ENCODE measurements around the gene ADAMTSL4. TPM values are rescaled to one million over a fixed set of nuclear protein-coding genes. Genes with fewer than 3 reads are reported as not detected.
A peak's percentile ranks its signal among the peaks of the same experiment; 100 is the strongest.
"Not testable (repeated sequence)": the region's sequence is repeated elsewhere in the genome, so short reads cannot be mapped to it uniquely, and the experiment has no call there.

The ADAMTSL4 gene
- total RNA-seq, 8 experiments from 2014 or later = 0.75 to 45.8 (median 4.9) TPM

DNA sequence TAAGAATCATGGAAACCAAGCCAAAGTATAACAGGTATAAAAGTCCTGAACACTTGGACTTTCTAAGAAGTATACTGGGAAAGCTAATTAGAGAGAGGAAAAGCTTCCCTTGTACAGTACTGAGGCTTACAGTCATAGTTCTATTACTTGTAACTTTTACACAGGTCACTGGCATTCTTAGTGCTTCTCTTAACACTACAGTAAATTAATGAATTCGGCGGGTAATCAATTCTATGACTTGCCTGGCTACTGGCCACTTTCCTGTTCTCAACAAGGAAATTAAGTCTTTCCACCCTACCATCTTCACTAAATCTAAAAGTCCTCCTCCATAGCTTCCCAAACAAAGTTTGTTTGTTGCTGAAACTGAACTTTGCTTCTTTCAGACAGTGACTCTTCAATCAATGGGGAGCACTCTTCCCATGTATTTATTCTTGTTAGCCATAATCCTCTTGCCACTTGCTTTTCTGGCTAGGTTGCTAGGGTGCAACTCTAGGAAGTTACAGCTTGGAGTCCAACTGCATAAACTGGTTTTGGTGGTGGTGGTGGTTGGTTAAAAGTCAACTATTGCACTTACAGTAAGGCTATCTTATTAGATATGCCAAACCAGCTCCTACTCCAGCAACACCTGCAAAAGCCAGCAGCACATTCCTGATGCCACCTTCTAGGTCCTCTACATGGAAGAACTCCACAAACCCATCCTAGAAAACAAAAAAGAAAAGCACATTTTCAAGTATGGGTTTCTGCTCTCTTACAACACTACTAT, 27.8 kb downstream of the ADAMTSL4 start:
- 0 to 38% (median 12%) methylated on average over 2 of the region's 2 CpGs; no CpG with 5 or more reads in 1 of the 10 experiments for WGBS, 10 experiments
- Histone ChIP-seq H3K27ac (no peak overlapping the region), H3K4me1 (replicated peaks in 1 of 2) (peaks cover 20 to 24% of the 10 kb centered on the region in 2 donors), H3K4me3 (peak overlapping the region; percentile 72 to 96 (median 84))
- in situ Hi-C loops (cut with MboI; ENCODE audit: low pct_unique_long_range_greater_than_20kb in 2 of 9, low sequenced_read_pairs in 9 of 9, unreplicated experiment in 9 of 9) = no loop called here
- no peak for ATAC-seq (replicated peaks in 6 of 8)

DNA sequence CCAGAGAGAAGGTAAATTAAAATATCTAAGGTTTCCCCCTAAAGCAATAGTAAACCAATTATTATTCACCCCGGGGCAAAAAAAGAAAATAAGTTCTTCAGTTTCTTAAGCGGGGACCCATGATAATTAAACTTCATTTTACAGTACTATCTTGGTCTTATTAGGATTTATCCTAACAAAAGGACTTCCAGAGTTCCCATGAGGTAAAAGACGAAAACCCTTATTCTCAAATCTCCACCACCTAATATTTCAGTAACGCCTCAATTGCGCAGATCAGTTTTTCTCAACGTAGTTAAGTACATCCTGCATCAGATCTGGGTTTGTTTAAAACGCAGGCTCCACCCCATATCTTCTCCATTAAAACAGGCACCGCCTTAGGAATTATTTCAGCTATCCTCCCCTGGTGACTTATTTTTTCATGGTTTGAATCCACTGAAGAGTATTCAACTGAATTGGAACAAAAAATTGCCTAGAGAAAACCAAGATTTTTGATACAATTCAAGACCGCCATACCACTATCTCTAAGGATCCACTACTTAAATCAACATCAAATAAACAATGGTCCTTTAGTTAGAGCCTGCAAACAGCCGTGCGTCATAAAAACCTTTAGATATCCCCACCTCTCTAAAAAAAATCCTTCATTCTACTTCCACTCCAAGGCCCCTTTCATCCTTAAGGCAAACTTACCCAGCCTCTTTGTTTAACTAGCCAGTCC, 28.5 kb downstream of the ADAMTSL4 start:
- ATAC-seq (replicated peaks in 6 of 8) = no peak
- Histone ChIP-seq H3K27ac (peak overlapping the region; percentile 97), H3K4me3 (peak overlapping the region; percentile 72 to 96 (median 84)), H3K4me1 (replicated peaks in 1 of 2) (peaks cover 20 to 24% of the 10 kb centered on the region in 2 donors)
- in situ Hi-C loops (cut with MboI; ENCODE audit: low pct_unique_long_range_greater_than_20kb in 2 of 9, low sequenced_read_pairs in 9 of 9, unreplicated experiment in 9 of 9) = no loop called here
- WGBS, 10 experiments = 0 to 10% (median 1%) methylated on average over 2 to 11 of the region's 11 CpGs

DNA sequence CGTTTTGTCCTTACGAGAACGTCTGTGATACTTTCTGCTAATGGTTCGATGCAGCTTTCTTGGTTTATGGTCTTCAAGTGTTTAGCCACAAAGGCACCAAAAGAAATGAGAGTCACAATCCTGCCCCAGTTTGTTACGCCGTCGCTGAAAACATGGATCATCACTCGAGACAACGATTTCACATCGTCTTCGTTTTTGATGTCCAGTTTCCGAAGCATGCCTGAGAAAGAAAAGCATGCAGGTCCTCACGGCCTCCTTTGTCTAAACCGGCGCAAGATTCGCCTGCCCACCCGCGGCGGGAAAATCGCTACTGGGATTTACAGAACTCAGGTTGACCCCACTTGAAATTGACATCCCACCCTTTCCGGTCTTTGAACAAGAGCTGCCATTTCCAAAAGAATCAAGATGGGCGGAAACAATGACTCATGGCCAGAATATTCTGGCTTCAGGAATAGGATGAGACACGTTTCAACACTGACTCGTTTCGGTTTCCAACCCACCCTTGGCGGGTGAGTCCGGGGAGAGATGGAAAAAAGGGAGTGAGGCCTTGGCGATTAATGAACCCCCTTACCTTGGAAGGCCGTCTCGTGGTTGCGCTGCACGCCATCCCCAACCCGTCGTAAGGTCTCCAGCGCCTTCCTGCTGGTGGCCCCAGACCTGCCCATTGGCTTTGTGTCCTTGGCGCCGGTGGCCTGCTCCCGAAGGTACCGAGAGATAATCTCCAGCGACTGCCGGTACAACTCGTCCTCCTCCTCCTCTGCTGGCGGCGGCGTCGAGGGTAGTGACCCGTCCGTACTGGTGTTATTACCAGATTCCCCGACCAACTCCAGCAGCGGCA, 29.3 kb downstream of the ADAMTSL4 start:
- H3K4me1 ChIP-seq (replicated peaks in 1 of 2) = peaks cover 20 to 24% of the 10 kb centered on the region in 2 donors
- peak overlapping the region; percentile 97 for H3K27ac ChIP-seq
- ATAC-seq (replicated peaks in 6 of 8) = peak in 7 of 8 experiments; percentile 0 to 5 (median 2)
- H3K4me3 ChIP-seq = peak overlapping the region; percentile 72 to 96 (median 84)
- in situ Hi-C loops (cut with MboI; ENCODE audit: low pct_unique_long_range_greater_than_20kb in 2 of 9, low sequenced_read_pairs in 9 of 9, unreplicated experiment in 9 of 9) = no loop called here
- WGBS, 10 experiments = 0 to 2% (median 1%) methylated on average over 9 to 44 of the region's 50 CpGs; no CpG with 5 or more reads in 1 of the 10 experiments

DNA sequence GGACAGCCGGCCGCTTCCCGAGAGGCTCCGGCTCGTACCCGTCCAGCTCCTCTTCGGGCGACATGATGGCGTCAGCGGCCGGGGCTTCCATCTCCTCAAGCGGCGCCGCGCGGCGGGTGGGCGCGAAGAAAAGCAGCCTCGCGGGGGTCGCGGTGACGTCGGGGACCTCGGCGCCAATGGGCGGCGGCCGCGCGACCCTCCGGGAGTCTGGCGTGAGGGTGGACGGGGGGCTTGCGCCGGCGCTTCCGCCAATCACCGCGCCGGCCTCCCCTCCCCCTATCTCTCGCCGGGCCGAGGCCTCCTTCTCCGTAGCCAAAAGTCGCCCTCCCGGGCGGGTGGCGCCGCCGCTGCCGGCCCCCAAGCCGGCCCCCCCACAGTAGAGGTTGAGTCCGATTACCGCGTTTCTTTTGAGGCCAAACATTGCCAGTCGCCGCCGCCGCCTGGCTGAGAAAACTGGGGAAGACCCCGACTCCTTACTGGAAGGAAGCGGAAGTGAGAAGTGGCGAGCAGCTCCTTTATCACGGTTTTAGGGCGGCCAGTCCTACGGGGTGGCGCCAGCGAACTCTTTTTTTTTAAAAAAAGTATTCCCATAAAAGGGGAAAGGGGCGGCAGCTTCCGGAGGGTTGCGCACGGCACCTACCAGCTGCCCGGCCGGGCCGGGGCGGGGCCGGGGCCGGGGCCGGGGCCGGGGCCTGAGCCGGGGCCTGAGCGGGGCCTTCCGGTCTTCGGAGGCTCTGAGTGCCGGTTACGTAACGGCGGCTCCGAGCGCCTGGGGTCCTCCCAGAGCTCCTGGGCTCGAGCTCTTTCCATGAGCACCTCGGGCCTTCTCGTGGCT, 30.1 kb downstream of the ADAMTSL4 start, which contains the start of gene MCL1:
MCL1 (minus strand) TSS at position 501 of the 835 bp plus-strand sequence; CDS start at position 421, 80 bp downstream.
- Histone ChIP-seq H3K27ac (peak within 1 kb of the TSS; percentile 97), H3K4me1 (replicated peaks in 1 of 2) (peaks cover 20 to 24% of the 10 kb centered on the region in 2 donors), H3K4me3 (peak within 1 kb of the TSS; percentile 72 to 96 (median 84))
- 0 to 2% (median 1%) methylated on average over 3 to 52 of the region's 94 CpGs; no CpG with 5 or more reads in 6 of the 10 experiments for WGBS, 10 experiments
- in situ Hi-C loops (cut with MboI; ENCODE audit: low pct_unique_long_range_greater_than_20kb in 2 of 9, low sequenced_read_pairs in 9 of 9, unreplicated experiment in 9 of 9) = no loop called here
- peak; percentile 63 to 91 (median 90) for ATAC-seq (replicated peaks in 6 of 8)

DNA sequence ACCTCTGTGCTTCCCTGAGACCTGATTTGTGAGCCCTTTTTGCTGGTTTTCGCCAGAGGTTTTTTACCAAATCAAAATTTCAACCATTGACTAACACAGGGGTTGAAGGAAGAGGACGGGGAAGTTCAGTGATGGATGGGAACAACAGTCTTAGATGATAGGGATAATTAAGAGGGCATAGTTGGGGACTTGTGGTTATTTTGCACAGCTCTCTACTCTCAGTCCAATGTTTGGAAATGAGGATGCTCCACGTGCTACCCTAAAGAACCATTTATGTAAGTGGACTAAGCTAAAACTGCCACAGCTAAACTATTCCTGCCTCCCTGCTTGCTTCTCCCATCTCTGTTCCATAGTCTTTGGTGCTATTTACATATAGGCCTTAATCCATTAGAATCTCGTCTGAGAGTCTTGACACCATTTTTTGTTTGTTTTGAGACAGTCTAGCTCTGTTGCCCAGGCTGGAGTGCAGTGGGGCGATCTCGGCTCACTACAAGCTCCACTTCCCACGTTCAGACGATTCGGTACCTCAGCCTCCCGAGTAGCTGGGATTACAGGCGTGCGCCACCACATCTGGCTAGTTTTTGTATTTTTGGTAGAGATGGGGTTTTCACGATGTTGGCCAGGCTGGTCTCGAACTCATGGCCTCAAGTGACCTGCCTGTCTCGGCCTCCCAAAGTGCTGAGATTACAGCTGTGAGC, 30.9 kb downstream of the ADAMTSL4 start:
- H3K4me1 ChIP-seq (replicated peaks in 1 of 2) = peaks cover 15 to 21% of the 10 kb centered on the region in 2 donors
- peak overlapping the region; percentile 72 to 96 (median 84) for H3K4me3 ChIP-seq
- in situ Hi-C loops (cut with MboI; ENCODE audit: low pct_unique_long_range_greater_than_20kb in 2 of 9, low sequenced_read_pairs in 9 of 9, unreplicated experiment in 9 of 9) = no loop called here
- WGBS, 10 experiments = 0 to 100% (median 65%) methylated on average over 1 to 11 of the region's 15 CpGs; no CpG with 5 or more reads in 2 of the 10 experiments
- peak in 4 of 8 experiments; percentile 0 to 4 (median 1) for ATAC-seq (replicated peaks in 6 of 8)
- peak overlapping the region; percentile 97 for H3K27ac ChIP-seq

DNA sequence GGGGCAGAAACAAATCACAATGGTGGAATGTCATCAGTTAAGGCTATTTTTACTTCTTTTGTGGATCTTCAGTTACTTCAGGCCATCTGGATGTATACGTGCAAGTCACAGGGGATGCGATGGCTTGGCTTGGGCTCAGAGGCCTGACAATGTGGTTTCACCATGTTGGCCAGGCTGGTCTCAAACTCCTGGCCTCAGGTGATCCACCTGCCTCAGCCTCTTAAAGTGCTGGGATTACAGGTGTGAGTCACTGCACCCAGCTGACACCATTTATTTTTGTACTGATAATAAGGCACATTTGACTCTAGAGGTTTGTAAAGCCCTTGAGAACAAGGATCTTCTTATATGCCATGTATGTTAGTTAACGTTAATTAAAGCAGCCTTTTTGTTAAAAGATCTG, 31.8 kb downstream of the ADAMTSL4 start:
- peaks cover 7 to 13% of the 10 kb centered on the region in 2 donors for H3K4me1 ChIP-seq (replicated peaks in 1 of 2)
- 86 to 100% (median 100%) methylated on average over 1 of the region's 3 CpGs; no CpG with 5 or more reads in 3 of the 10 experiments for WGBS, 10 experiments
- in situ Hi-C loops (cut with MboI; ENCODE audit: low pct_unique_long_range_greater_than_20kb in 2 of 9, low sequenced_read_pairs in 9 of 9, unreplicated experiment in 9 of 9); ATAC-seq (replicated peaks in 6 of 8); H3K27ac ChIP-seq; H3K4me3 ChIP-seq: not testable (repeated sequence)

DNA sequence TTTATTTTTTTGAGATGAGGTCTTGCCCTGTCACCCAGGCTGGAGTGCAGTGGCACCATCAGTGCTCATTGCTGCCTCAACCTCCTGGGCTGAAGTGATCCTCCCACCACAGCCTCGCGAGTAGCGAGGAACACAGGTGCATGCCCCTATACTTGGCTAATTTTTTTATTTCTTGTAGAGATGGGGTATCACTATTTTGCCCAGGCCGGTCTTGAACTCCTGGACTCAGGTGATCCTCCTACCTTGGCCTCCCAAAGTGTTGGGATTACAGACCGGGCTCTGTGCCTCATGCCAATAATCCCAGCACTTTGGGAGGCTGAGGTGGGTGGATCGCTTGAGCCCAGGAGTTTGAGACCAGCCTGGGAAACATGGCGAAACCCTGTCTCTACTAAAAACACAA, 32.2 kb downstream of the ADAMTSL4 start:
- H3K27ac ChIP-seq; H3K4me1 ChIP-seq (replicated peaks in 1 of 2); H3K4me3 ChIP-seq; in situ Hi-C loops (cut with MboI; ENCODE audit: low pct_unique_long_range_greater_than_20kb in 2 of 9, low sequenced_read_pairs in 9 of 9, unreplicated experiment in 9 of 9); ATAC-seq (replicated peaks in 6 of 8): not testable (repeated sequence)
- 80 to 100% (median 96%) methylated on average over 1 to 7 of the region's 7 CpGs; no CpG with 5 or more reads in 3 of the 10 experiments for WGBS, 10 experiments

DNA sequence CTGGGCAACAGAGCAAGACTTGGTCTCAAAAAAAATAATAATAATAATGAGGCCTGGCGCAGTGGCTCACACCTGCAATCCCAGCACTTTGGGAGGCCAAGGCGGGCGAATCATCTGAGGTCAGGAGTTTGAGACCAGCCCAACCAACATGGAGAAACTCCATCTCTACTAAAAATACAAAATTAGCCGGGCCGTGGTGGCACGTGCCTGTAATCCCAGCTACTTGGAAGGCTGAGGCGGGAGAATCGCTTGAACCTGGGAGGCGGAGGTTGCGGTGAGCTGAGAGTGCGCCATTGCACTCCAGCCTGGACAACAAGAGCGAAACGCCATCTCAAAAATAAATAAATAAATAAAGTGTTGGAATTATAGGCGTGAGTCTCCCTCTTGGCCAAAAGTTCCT, 32.8 kb downstream of the ADAMTSL4 start:
- in situ Hi-C loops (cut with MboI; ENCODE audit: low pct_unique_long_range_greater_than_20kb in 2 of 9, low sequenced_read_pairs in 9 of 9, unreplicated experiment in 9 of 9); H3K4me1 ChIP-seq (replicated peaks in 1 of 2); H3K4me3 ChIP-seq; H3K27ac ChIP-seq; ATAC-seq (replicated peaks in 6 of 8): not testable (repeated sequence)
- 94 to 100% (median 97%) methylated on average over 1 to 14 of the region's 14 CpGs; no CpG with 5 or more reads in 1 of the 10 experiments for WGBS, 10 experiments

DNA sequence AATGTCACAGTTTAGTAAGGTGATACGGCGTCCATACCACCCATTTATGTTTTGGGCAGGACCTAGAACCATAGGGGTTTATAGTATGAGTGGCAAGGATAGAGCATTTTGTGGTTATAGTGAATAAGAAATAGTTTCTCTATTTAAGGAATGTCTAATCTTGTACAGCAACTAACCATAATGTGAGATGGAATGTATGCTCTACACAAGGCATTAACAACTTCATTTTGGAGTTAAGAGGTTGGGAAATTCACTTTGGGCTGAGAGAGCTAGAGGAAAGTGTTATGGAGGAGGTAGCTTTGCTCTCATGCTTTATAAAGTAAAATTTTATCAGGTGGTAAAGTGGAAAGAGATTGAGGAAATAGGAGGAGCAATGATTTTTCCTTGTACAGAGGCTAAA, 33.2 kb downstream of the ADAMTSL4 start:
- WGBS, 10 experiments = 76 to 100% (median 100%) methylated on average over 2 of the region's 2 CpGs; no CpG with 5 or more reads in 3 of the 10 experiments
- Histone ChIP-seq H3K4me3 (no peak overlapping the region), H3K27ac (no peak overlapping the region), H3K4me1 (replicated peaks in 1 of 2) (peaks cover 5 to 6% of the 10 kb centered on the region in 2 donors)
- ATAC-seq (replicated peaks in 6 of 8) = no peak
- in situ Hi-C loops (cut with MboI; ENCODE audit: low pct_unique_long_range_greater_than_20kb in 2 of 9, low sequenced_read_pairs in 9 of 9, unreplicated experiment in 9 of 9) = no loop called here

DNA sequence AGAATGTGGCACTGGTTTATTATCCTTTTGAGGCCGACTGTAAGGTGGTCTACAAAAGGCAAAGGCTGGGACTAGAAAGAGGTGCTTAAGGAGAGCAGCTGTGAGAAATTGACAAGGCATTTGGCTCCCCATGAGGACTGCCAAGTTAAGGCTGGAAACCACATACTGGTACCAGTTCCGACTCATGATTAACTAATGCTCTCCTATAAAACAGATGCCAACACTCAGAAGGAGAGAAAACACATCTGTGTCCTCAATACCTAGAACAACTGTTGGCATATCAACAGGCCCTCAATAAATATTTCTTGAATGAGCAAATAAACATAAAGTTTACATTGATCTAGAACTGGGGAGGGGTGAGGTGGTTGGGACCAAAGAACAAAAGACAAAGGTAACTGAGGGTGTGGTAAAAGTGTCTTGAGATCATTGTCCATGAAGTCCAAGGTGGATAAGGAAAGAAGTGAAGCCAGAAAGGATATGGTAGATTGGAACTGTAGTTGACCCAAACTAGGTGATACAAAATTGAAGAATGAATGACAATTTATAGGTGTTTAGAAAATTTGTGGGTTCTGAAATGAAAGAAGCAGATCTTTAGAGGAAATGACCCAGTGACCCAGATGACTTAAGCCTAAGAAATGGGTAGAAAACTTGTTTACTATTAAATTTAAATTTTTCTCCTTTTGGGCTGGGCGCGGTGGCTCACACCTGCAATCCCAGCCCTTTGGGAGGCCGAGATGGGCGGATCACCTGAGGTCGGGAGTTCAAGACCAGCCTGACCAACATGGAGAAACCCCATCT, 47.1 kb downstream of the ADAMTSL4 start:
- no peaks in the 10 kb centered on the region for H3K4me1 ChIP-seq (replicated peaks in 1 of 2)
- no peak for ATAC-seq (replicated peaks in 6 of 8)
- no peak overlapping the region for H3K4me3 ChIP-seq
- H3K27ac ChIP-seq = no peak overlapping the region
- 81 to 100% (median 100%) methylated on average over 2 to 7 of the region's 7 CpGs; no CpG with 5 or more reads in 1 of the 10 experiments for WGBS, 10 experiments
- in situ Hi-C loops (cut with MboI; ENCODE audit: low pct_unique_long_range_greater_than_20kb in 2 of 9, low sequenced_read_pairs in 9 of 9, unreplicated experiment in 9 of 9) = no loop called here

DNA sequence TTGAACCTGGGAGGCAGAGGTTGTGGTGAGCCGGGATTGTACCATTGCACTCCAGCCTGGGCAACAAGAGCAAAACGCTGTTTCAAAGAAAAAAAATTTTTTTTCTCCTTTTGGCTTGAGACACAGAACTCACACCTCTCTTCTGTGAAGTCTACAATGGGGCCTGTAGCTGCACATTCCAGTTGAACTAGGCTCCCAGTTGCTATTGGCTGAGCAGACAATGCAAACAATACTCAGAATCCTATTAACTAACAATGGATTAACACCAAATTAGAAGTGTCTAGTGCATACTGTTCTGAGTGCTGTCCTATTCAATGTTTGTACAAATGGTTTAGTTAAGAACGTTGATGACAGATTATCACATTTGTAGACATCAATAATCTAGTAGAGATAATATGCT, 47.8 kb downstream of the ADAMTSL4 start:
- no peaks in the 10 kb centered on the region for H3K4me1 ChIP-seq (replicated peaks in 1 of 2)
- in situ Hi-C loops (cut with MboI; ENCODE audit: low pct_unique_long_range_greater_than_20kb in 2 of 9, low sequenced_read_pairs in 9 of 9, unreplicated experiment in 9 of 9) = no loop called here
- no peak overlapping the region for H3K27ac ChIP-seq
- H3K4me3 ChIP-seq = no peak overlapping the region
- WGBS, 10 experiments = 45 to 100% (median 75%) methylated on average over 1 to 3 of the region's 3 CpGs; no CpG with 5 or more reads in 2 of the 10 experiments
- peak in 2 of 8 experiments; percentile 28 to 43 for ATAC-seq (replicated peaks in 6 of 8)
